Type B pancreatic cell (in vitro differentiated cells): ENCODE measurements around the gene COL20A1. TPM values are rescaled to one million over a fixed set of nuclear protein-coding genes. Genes with fewer than 3 reads are reported as not detected.
A peak's percentile ranks its signal among the peaks of the same experiment; 100 is the strongest.

Experiments used
- DNase-seq: peaks from one replicate; pipeline ENCODE4 v3.0.0; 2021; ENCODE audit warnings: mixed read lengths; ENCODE audit not compliant: unreplicated experiment; ENCODE audit errors: extremely low spot score
- H3K27ac Mint-ChIP-seq: 2 replicates; pipeline ENCODE4 v1.8.0; 2021; ENCODE audit warnings: mild to moderate bottlenecking, mixed read lengths
- H3K27me3 Mint-ChIP-seq: 2 replicates; pipeline ENCODE4 v1.8.0; 2021; ENCODE audit warnings: mixed read lengths
- H3K36me3 Mint-ChIP-seq: 2 replicates; pipeline ENCODE4 v1.8.0; 2021; ENCODE audit warnings: mixed read lengths
- H3K4me1 Mint-ChIP-seq: one replicate; pipeline ENCODE4 v1.8.0; 2021; ENCODE audit warnings: mixed read lengths; ENCODE audit not compliant: unreplicated experiment
- H3K4me3 Mint-ChIP-seq: 2 replicates; pipeline ENCODE4 v1.8.0; 2021; ENCODE audit warnings: mild to moderate bottlenecking, mixed read lengths
- H3K9me3 Mint-ChIP-seq: 2 replicates; pipeline ENCODE4 v1.8.0; 2021; ENCODE audit warnings: mixed read lengths
- CTCF ChIP-seq: fragments of 200-600 bp; sonication (generic); conservative IDR thresholded peaks from 2 replicates; pipeline ENCODE4 v1.5.0; 2021; ENCODE audit warnings: antibody characterized with exemption, mild to moderate bottlenecking
- total RNA-seq: library from RNA; stranded (reverse); gene quantifications from 2 replicates; pipeline ENCODE4 v1.2.1, GENCODE V29; 2021; ENCODE audit warnings: low replicate concordance

Gene COL20A1
- total RNA-seq, 1 donor from 2014 or later, result 0.36 TPM

- H3K9me3 Mint-ChIP-seq, result no peaks in the 10 kb centered on the region
- no peak for DNase-seq
- no peak for TF ChIP-seq CTCF
- H3K27me3 Mint-ChIP-seq, result peaks cover 21% of the 10 kb centered on the region
- H3K27ac Mint-ChIP-seq, result no peak overlapping the region
- no peaks in the 10 kb centered on the region for H3K36me3 Mint-ChIP-seq
- H3K4me3 Mint-ChIP-seq, result no peak overlapping the region
- H3K4me1 Mint-ChIP-seq, result peaks cover 11% of the 10 kb centered on the region
These were observed 73.7 kb downstream of the COL20A1 start for GRCh38 chr20:63366390-63367365.

- Mint-ChIP-seq H3K9me3 (no peaks in the 10 kb centered on the region), H3K4me3 (no peak overlapping the region), H3K27me3 (peaks cover 17% of the 10 kb centered on the region), H3K27ac (no peak overlapping the region), H3K4me1 (peaks cover 7% of the 10 kb centered on the region), H3K36me3 (no peaks in the 10 kb centered on the region)
- TF ChIP-seq CTCF, result no peak
- DNase-seq, result no peak
These were observed 74.6 kb downstream of the COL20A1 start for GRCh38 chr20:63367446-63368055.

GRCh38 chr20:63368151-63368550, 75.2 kb downstream of the COL20A1 start:
- no peaks in the 10 kb centered on the region for H3K36me3 Mint-ChIP-seq
- H3K27me3 Mint-ChIP-seq, result peaks cover 13% of the 10 kb centered on the region
- H3K27ac Mint-ChIP-seq, result no peak overlapping the region
- no peak for TF ChIP-seq CTCF
- H3K9me3 Mint-ChIP-seq, result no peaks in the 10 kb centered on the region
- no peak overlapping the region for H3K4me3 Mint-ChIP-seq
- DNase-seq, result no peak
- H3K4me1 Mint-ChIP-seq, result peaks cover 5% of the 10 kb centered on the region

- no peak for TF ChIP-seq CTCF
- DNase-seq, result no peak
- H3K27me3 Mint-ChIP-seq, result peaks cover 13% of the 10 kb centered on the region
- H3K4me3 Mint-ChIP-seq, result no peak overlapping the region
- no peak overlapping the region for H3K27ac Mint-ChIP-seq
- no peaks in the 10 kb centered on the region for H3K9me3 Mint-ChIP-seq
- H3K4me1 Mint-ChIP-seq, result peaks cover 5% of the 10 kb centered on the region
- H3K36me3 Mint-ChIP-seq, result no peaks in the 10 kb centered on the region
These were observed 76.1 kb downstream of the COL20A1 start for GRCh38 chr20:63369024-63369530.

GRCh38 chr20:63369724-63370617, 77.0 kb downstream of the COL20A1 start:
- TF ChIP-seq CTCF, result peak; percentile 46
- no peak for DNase-seq
- Mint-ChIP-seq H3K9me3 (no peaks in the 10 kb centered on the region), H3K4me3 (no peak overlapping the region), H3K36me3 (no peaks in the 10 kb centered on the region), H3K4me1 (peaks cover 5% of the 10 kb centered on the region), H3K27me3 (peaks cover 13% of the 10 kb centered on the region), H3K27ac (no peak overlapping the region)
